ENCODE measurements around the gene DDIT3. TPM values are rescaled to one million over a fixed set of nuclear protein-coding genes. Genes with fewer than 3 reads are reported as not detected.

DDIT3 gene
- total and polyA plus RNA-seq, 2 experiments from 2014 or later = 14.7 to 36.6 TPM

GRCh38 chr12:57551637-57552305, 31.5 kb upstream of the DDIT3 start:
- Histone ChIP-seq H3K27ac (no peak overlapping the region), H3K9me3 (ENCODE audit: low read depth) (no peaks in the 10 kb centered on the region), H2AFZ (no peak overlapping the region), H3K9ac (no peak overlapping the region), H3F3A (ENCODE audit: insufficient read depth) (no peaks in the 10 kb centered on the region), H3K36me3 (ENCODE audit: low read depth) (no peaks in the 10 kb centered on the region), H3K9me2 (ENCODE audit: insufficient read depth) (no peaks in the 10 kb centered on the region), H3K4me2 (ENCODE audit: unreplicated experiment) (no peak overlapping the region), H4K20me1 (ENCODE audit: insufficient read depth) (no peaks in the 10 kb centered on the region), H3K27me3 (replicated peaks; ENCODE audit: insufficient read depth) (no peaks in the 10 kb centered on the region), H3K4me1 (ENCODE audit: insufficient read depth) (no peaks in the 10 kb centered on the region), H3K79me2 (ENCODE audit: insufficient read depth) (peaks cover 3% of the 10 kb centered on the region), H3K4me3 (no peak overlapping the region)
- WGBS, 2 experiments (ENCODE audit: low coverage in 1 of 2, low lambda C conversion rate in 2 of 2, missing lambda C conversion rate in 2 of 2) = 84 to 85% methylated on average over 3 of the region's 3 CpGs
- no peak for DNase-seq
- no peak for TF ChIP-seq EZH2 (IDR thresholded peaks at IDR 0.05; ENCODE audit: insufficient read depth, poor library complexity, severe bottlenecking)
- TF ChIP-seq EZH2phosphoT487 (IDR thresholded peaks at IDR 0.05; ENCODE audit: insufficient read depth, low read depth) = no peak
- in situ Hi-C loops (cut with MboI) = no loop called here

GRCh38 chr12:57550641-57551549, 30.6 kb upstream of the DDIT3 start:
- Histone ChIP-seq H3K9me3 (ENCODE audit: low read depth) (no peaks in the 10 kb centered on the region), H3K9ac (no peak overlapping the region), H3K27me3 (replicated peaks; ENCODE audit: insufficient read depth) (no peaks in the 10 kb centered on the region), H3F3A (ENCODE audit: insufficient read depth) (no peaks in the 10 kb centered on the region), H3K36me3 (ENCODE audit: low read depth) (no peaks in the 10 kb centered on the region), H4K20me1 (ENCODE audit: insufficient read depth) (no peaks in the 10 kb centered on the region), H3K79me2 (ENCODE audit: insufficient read depth) (peaks cover 11% of the 10 kb centered on the region), H3K4me1 (ENCODE audit: insufficient read depth) (peaks cover 2% of the 10 kb centered on the region), H3K27ac (no peak overlapping the region), H3K9me2 (ENCODE audit: insufficient read depth) (no peaks in the 10 kb centered on the region), H3K4me3 (no peak overlapping the region), H2AFZ (no peak overlapping the region), H3K4me2 (ENCODE audit: unreplicated experiment) (no peak overlapping the region)
- TF ChIP-seq EZH2 (IDR thresholded peaks at IDR 0.05; ENCODE audit: insufficient read depth, poor library complexity, severe bottlenecking) (no peak), EZH2phosphoT487 (IDR thresholded peaks at IDR 0.05; ENCODE audit: insufficient read depth, low read depth) (no peak)
- in situ Hi-C loops (cut with MboI) = no loop called here
- 67 to 72% methylated on average over 7 of the region's 7 CpGs for WGBS, 2 experiments (ENCODE audit: low coverage in 1 of 2, low lambda C conversion rate in 2 of 2, missing lambda C conversion rate in 2 of 2)
- DNase-seq = no peak

GRCh38 chr12:57549909-57550640, 29.8 kb upstream of the DDIT3 start, which contains the start of gene KIF5A:
Gene KIF5A, plus strand, starts transcription at chr12:57550044. Its CDS starts 228 bp downstream, at chr12:57550272.
- Histone ChIP-seq H3K27ac (no peak within 1 kb of the TSS), H3F3A (ENCODE audit: insufficient read depth) (no peaks in the 10 kb centered on the region), H3K27me3 (replicated peaks; ENCODE audit: insufficient read depth) (no peaks in the 10 kb centered on the region), H3K36me3 (ENCODE audit: low read depth) (no peaks in the 10 kb centered on the region), H3K9me3 (ENCODE audit: low read depth) (no peaks in the 10 kb centered on the region), H3K4me1 (ENCODE audit: insufficient read depth) (peaks cover 11% of the 10 kb centered on the region), H3K9me2 (ENCODE audit: insufficient read depth) (no peaks in the 10 kb centered on the region), H3K4me3 (peak within 1 kb of the TSS; percentile 69), H3K9ac (no peak within 1 kb of the TSS), H3K4me2 (ENCODE audit: unreplicated experiment) (peak within 1 kb of the TSS; percentile 53), H2AFZ (peak within 1 kb of the TSS; percentile 80), H4K20me1 (ENCODE audit: insufficient read depth) (no peaks in the 10 kb centered on the region), H3K79me2 (ENCODE audit: insufficient read depth) (peaks cover 19% of the 10 kb centered on the region)
- TF ChIP-seq EZH2 (IDR thresholded peaks at IDR 0.05; ENCODE audit: insufficient read depth, poor library complexity, severe bottlenecking) (no peak), EZH2phosphoT487 (IDR thresholded peaks at IDR 0.05; ENCODE audit: insufficient read depth, low read depth) (no peak)
- 5 to 7% methylated on average over 28 to 51 of the region's 52 CpGs for WGBS, 2 experiments (ENCODE audit: low coverage in 1 of 2, low lambda C conversion rate in 2 of 2, missing lambda C conversion rate in 2 of 2)
- DNase-seq = peak; percentile 58
- in situ Hi-C loops (cut with MboI) = no loop called here

All from GM23248 (cell line).